Ovary (tissue), 9 donors: ENCODE results near the gene TRIM44. TPM values are rescaled to one million over a fixed set of nuclear protein-coding genes. Genes with fewer than 3 reads are reported as not detected.

Experiments used
- DNase-seq, 5 donors: peaks; one replicate each; pipeline ENCODE4 v3.0.0-alpha.2; 2019 to 2020
- H3K27ac ChIP-seq, 2 donors: fragments of 200-600 bp; one replicate each; pipeline versions ENCODE4 v1.5.1 to v1.8.0; 2019 to 2022
- H3K27me3 ChIP-seq: fragments of 200-600 bp; one replicate; pipeline ENCODE4 v1.8.0; 2022
- H3K36me3 ChIP-seq: fragments of 200-600 bp; sonication (generic); one replicate; pipeline ENCODE4 v1.5.1; 2019
- H3K4me1 ChIP-seq: one replicate; pipeline ENCODE4 v1.8.1; 2013; ENCODE audit warnings: mild to moderate bottlenecking, moderate library complexity; ENCODE audit not compliant: insufficient read depth
- H3K4me3 ChIP-seq: fragments of 200-600 bp; sonication (generic); one replicate; pipeline ENCODE4 v1.5.1; 2017
- H3K9me3 ChIP-seq, 2 donors: fragments of 200-600 bp in 1 of 2; sonication (generic) in 1 of 2; one replicate each; pipeline versions ENCODE4 v1.5.1 to v1.8.1; 2013 to 2019; ENCODE audit warnings: mild to moderate bottlenecking in 1 of 2, moderate library complexity in 1 of 2
- EP300 ChIP-seq: sonication (generic); formaldehyde crosslinking; IDR thresholded peaks from one replicate; pipeline ENCODE4 v1.6.1; 2017; ENCODE audit warnings: antibody characterized with exemption
- POLR2A ChIP-seq: fragments of 450-650 bp; IDR thresholded peaks from one replicate; pipeline ENCODE4 v1.6.1; 2017; ENCODE audit warnings: antibody characterized with exemption, mild to moderate bottlenecking, moderate library complexity
- WGBS, 3 donors: extraction: QIAGEN DNeasy Blood & Tissue Kit in 1 of 3; methylation state at CpG; one replicate each; pipeline versions ENCODE4 v1.1.5 to v1.1.7; 2013 to 2017; 5-methylcytosine and 5-hydroxymethylcytosine counted together
- intact Hi-C, 4 donors: fragments of 100-400 bp; cut with DNase I; formaldehyde crosslinking; loops; one replicate each; pipeline versions ENCODE4 v1.11.0 to v1.15.1; 2022 to 2023
- polyA plus RNA-seq, 2 donors: library from polyadenylated mRNA; stranded (reverse); fragments of 200-250 nt in 1 of 2; fragments of 350-450 nt in 1 of 2; fragmentation: Illumina TruSeq in 1 of 2; extraction: RNeasy Lipid Tissue Mini Kit (QIAGEN cat#74804) in 1 of 2; gene quantifications; one replicate each; pipeline ENCODE4 v1.2.3, GENCODE V29; 2013 to 2014
- total RNA-seq, 7 donors: library from RNA; depleted of rRNA in 2 of 7; stranded (reverse); fragments of >200 nt in 2 of 7; fragmentation: NEBNext Ultra II Directional in 3 of 7; extraction: Animal tissue kit (Norgen Biotek cat#: 25700) in 3 of 7; gene quantifications; one replicate each; pipeline versions ENCODE4 v1.1.0 to v1.2.4, GENCODE V29; 2016 to 2023
- TF ChIP-seq, protein P1 (sequence below), 3 donors: fragments of 450-650 bp in 2 of 3; fragments of 200-600 bp in 1 of 3; IDR thresholded peaks; one replicate each; pipeline versions ENCODE4 v1.5.1 to v1.8.0; 2016 to 2022; ENCODE audit warnings: antibody characterized with exemption in 3 of 3, mild to moderate bottlenecking in 1 of 3
- donor health status: DM: no; HTN: no; CAD: no; lungs with moderate emphysema.
- donor health status: DM: no; HTN: no; CAD: no.
- donor health status: Bipolar disorder and iron deficiency.
- donor health status: DM: yes; HTN: yes; CAD: no.
- donor health status: DM: no; HTN: no; CAD: no.
- donor health status: DM: yes; HTN: yes; CAD: no.

TRIM44 gene
- total and polyA plus RNA-seq, 9 donors: 9.9 to 54.6 (median 45.7) TPM

GRCh38 chr11:35814081-35814695 is 151.6 kb downstream of the TRIM44 start:
- no peak overlapping the region for H3K27ac ChIP-seq
- H3K9me3 ChIP-seq: no peaks in the 10 kb centered on the region
- WGBS, 3 donors: 94 to 96% (median 95%) methylated on average over 7 of the region's 7 CpGs
- H3K4me1 ChIP-seq: peaks cover 10% of the 10 kb centered on the region
- H3K4me3 ChIP-seq: no peak overlapping the region
- TF ChIP-seq EP300 (no peak), POLR2A (no peak)
- TF ChIP-seq, protein P1, sequence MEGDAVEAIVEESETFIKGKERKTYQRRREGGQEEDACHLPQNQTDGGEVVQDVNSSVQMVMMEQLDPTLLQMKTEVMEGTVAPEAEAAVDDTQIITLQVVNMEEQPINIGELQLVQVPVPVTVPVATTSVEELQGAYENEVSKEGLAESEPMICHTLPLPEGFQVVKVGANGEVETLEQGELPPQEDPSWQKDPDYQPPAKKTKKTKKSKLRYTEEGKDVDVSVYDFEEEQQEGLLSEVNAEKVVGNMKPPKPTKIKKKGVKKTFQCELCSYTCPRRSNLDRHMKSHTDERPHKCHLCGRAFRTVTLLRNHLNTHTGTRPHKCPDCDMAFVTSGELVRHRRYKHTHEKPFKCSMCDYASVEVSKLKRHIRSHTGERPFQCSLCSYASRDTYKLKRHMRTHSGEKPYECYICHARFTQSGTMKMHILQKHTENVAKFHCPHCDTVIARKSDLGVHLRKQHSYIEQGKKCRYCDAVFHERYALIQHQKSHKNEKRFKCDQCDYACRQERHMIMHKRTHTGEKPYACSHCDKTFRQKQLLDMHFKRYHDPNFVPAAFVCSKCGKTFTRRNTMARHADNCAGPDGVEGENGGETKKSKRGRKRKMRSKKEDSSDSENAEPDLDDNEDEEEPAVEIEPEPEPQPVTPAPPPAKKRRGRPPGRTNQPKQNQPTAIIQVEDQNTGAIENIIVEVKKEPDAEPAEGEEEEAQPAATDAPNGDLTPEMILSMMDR (IDR thresholded peaks at IDR 0.05): no peak
- DNase-seq: no peak
- H3K27me3 ChIP-seq: no peaks in the 10 kb centered on the region
- intact Hi-C loops: loop anchor here in 2 of 4 donors (5.0 to 10.0 kb wide), 2 partner anchors 199 to 1773 kb away; partner anchors contain the start of gene FJX1 (in 1 of the 2)
- no peaks in the 10 kb centered on the region for H3K36me3 ChIP-seq

DNA sequence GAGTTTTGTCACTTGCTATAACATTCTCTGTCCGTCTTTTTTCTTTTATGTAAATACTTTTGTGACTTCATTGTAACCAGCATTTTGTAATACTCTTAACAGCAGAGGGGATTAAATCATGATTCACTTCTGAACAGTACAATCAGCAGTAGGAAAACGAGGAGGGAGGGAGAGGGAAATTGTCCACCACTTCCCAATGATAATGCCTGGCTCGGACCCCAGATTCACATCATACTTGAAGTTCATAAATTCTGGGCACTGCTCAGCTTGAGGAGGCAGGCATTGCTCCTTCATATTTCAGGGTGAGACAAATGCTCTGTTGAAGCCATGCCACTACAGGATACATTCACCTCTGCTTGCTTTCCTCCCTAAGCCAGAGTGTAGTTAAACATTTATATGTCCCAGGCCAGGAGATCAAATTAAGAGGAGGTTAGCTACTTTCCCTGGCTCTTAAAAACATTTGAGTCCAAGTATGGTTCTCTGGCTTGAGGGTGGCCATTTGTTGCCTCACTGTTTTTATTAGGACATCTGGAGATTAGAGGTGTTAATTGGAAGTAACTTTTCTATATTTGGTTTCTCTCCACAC is 152.2 kb downstream of the TRIM44 start:
- DNase-seq: no peak
- H3K27me3 ChIP-seq: no peaks in the 10 kb centered on the region
- intact Hi-C loops: loop anchor here in 2 of 4 donors (5.0 to 10.0 kb wide), 2 partner anchors 200 to 1772 kb away; partner anchors contain the start of gene FJX1 (in 1 of the 2)
- H3K4me1 ChIP-seq: peaks cover 10% of the 10 kb centered on the region
- no peak overlapping the region for H3K4me3 ChIP-seq
- no peak overlapping the region for H3K27ac ChIP-seq
- WGBS, 3 donors: 47 to 57% (median 47%) methylated on average over 3 of the region's 3 CpGs
- TF ChIP-seq, protein P1 (IDR thresholded peaks at IDR 0.05): no peak
- no peaks in the 10 kb centered on the region for H3K9me3 ChIP-seq
- no peaks in the 10 kb centered on the region for H3K36me3 ChIP-seq

GRCh38 chr11:35815556-35816315 is 153.2 kb downstream of the TRIM44 start:
- 43 to 50% (median 47%) methylated on average over 5 of the region's 5 CpGs for WGBS, 3 donors
- H3K4me1 ChIP-seq: peaks cover 8% of the 10 kb centered on the region
- H3K4me3 ChIP-seq: no peak overlapping the region
- H3K27ac ChIP-seq: no peak overlapping the region
- H3K36me3 ChIP-seq: no peaks in the 10 kb centered on the region
- no peaks in the 10 kb centered on the region for H3K9me3 ChIP-seq
- intact Hi-C loops: loop anchor here in 1 of 4 donors (10.0 kb wide), 1 partner anchor 201 kb away; the partner anchor contains the start of gene FJX1
- DNase-seq: peak in 3 of 5 donors; percentile 23 to 38 (median 33)
- TF ChIP-seq EP300: no peak
- no peak for TF ChIP-seq POLR2A
- TF ChIP-seq, protein P1 (IDR thresholded peaks at IDR 0.05): no peak
- no peaks in the 10 kb centered on the region for H3K27me3 ChIP-seq

GRCh38 chr11:35820614-35821013 is 158.0 kb downstream of the TRIM44 start:
- Histone ChIP-seq H3K27ac (no peak overlapping the region), H3K4me1 (peaks cover 2% of the 10 kb centered on the region), H3K27me3 (no peaks in the 10 kb centered on the region), H3K4me3 (no peak overlapping the region), H3K36me3 (no peaks in the 10 kb centered on the region), H3K9me3 (no peaks in the 10 kb centered on the region)
- TF ChIP-seq, protein P1 (IDR thresholded peaks at IDR 0.05): no peak
- no peak for TF ChIP-seq EP300
- no peak for TF ChIP-seq POLR2A
- no peak for DNase-seq
- intact Hi-C loops: loop anchor here in 3 of 4 donors (5.0 to 10.0 kb wide), 4 partner anchors 304 to 447 kb away; no protein-coding TSS in a partner anchor
- 82 to 90% (median 89%) methylated on average over 5 of the region's 5 CpGs for WGBS, 3 donors
